ENCODE data around the gene MUSK.

The MUSK gene

DNA sequence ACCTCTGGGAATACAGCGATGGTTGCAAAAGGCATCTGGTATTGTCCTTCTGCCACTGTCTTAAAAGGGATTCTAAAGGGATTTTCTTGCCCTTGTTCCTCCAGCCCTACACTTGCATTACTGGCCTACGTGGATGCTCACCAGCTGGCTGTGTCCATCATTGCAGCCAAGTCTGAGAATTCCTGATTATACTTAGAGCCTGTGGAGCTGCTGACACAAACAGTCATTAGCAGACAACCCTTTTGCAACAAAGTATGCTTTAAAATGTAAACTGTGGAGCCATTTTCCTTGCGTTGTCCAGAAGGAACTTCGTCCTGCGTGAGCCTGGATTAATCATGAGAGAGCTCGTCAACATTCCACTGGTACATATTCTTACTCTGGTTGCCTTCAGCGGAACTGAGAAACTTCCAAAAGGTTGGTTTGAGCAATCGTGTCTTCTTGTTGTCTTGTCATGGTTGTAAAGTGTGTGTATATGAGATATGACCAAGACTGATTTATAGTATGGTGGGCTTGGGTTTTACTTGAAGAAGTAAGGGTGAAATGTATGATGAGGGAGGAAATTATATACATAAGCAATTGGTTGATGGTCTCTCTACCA lies at the start of gene MUSK:
MUSK (plus strand) TSS at position 222 of the 598 bp plus-strand sequence; CDS start at position 336, 114 bp downstream.
- H3K4me1 ChIP-seq (ENCODE audit: insufficient read depth, low read length): no peaks in the 10 kb centered on the region
- H3K9me3 ChIP-seq (ENCODE audit: insufficient read depth, low read length, severe bottlenecking): no peaks in the 10 kb centered on the region
- no peaks in the 10 kb centered on the region for H4K20me1 ChIP-seq (ENCODE audit: insufficient read depth, low read length)
- H3K4me3 ChIP-seq (ENCODE audit: low read depth in 1 of 2, low read length in 2 of 2): no peak within 1 kb of the TSS
- no peak for ATAC-seq (ENCODE audit: insufficient read depth, low read depth)
- no peak within 1 kb of the TSS for H3K9ac ChIP-seq (ENCODE audit: low read depth, low read length)
- no peaks in the 10 kb centered on the region for H3K79me2 ChIP-seq (ENCODE audit: insufficient read depth, low read length)
- no peaks in the 10 kb centered on the region for H3K36me3 ChIP-seq (ENCODE audit: insufficient read depth, low read length)
- H3K4me2 ChIP-seq (ENCODE audit: insufficient read depth, low read length): no peak within 1 kb of the TSS
- H3K27me3 ChIP-seq (ENCODE audit: insufficient read depth, low read length, poor library complexity): peaks cover 3% of the 10 kb centered on the region
- no peak for TF ChIP-seq EZH2 (IDR thresholded peaks at IDR 0.05; ENCODE audit: borderline replicate concordance, low read depth, low read length, severe bottlenecking)
- TF ChIP-seq, protein P1, sequence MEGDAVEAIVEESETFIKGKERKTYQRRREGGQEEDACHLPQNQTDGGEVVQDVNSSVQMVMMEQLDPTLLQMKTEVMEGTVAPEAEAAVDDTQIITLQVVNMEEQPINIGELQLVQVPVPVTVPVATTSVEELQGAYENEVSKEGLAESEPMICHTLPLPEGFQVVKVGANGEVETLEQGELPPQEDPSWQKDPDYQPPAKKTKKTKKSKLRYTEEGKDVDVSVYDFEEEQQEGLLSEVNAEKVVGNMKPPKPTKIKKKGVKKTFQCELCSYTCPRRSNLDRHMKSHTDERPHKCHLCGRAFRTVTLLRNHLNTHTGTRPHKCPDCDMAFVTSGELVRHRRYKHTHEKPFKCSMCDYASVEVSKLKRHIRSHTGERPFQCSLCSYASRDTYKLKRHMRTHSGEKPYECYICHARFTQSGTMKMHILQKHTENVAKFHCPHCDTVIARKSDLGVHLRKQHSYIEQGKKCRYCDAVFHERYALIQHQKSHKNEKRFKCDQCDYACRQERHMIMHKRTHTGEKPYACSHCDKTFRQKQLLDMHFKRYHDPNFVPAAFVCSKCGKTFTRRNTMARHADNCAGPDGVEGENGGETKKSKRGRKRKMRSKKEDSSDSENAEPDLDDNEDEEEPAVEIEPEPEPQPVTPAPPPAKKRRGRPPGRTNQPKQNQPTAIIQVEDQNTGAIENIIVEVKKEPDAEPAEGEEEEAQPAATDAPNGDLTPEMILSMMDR (IDR thresholded peaks at IDR 0.05; ENCODE audit: borderline replicate concordance, extremely low read depth, low read length, poor library complexity, severe bottlenecking): no peak
- H3K27ac ChIP-seq (ENCODE audit: low read length): no peak within 1 kb of the TSS
- no peak within 1 kb of the TSS for H2AFZ ChIP-seq (ENCODE audit: low read depth, low read length)
- DNase-seq: no peak

- Histone ChIP-seq H3K4me3 (ENCODE audit: low read depth in 1 of 2, low read length in 2 of 2) (no peak overlapping the region), H3K9ac (ENCODE audit: low read depth, low read length) (no peak overlapping the region), H2AFZ (ENCODE audit: low read depth, low read length) (no peak overlapping the region), H3K27me3 (ENCODE audit: insufficient read depth, low read length, poor library complexity) (no peaks in the 10 kb centered on the region), H3K4me2 (ENCODE audit: insufficient read depth, low read length) (no peak overlapping the region), H3K9me3 (ENCODE audit: insufficient read depth, low read length, severe bottlenecking) (no peaks in the 10 kb centered on the region), H3K36me3 (ENCODE audit: insufficient read depth, low read length) (no peaks in the 10 kb centered on the region), H3K79me2 (ENCODE audit: insufficient read depth, low read length) (no peaks in the 10 kb centered on the region), H3K4me1 (ENCODE audit: insufficient read depth, low read length) (no peaks in the 10 kb centered on the region), H3K27ac (ENCODE audit: low read length) (no peak overlapping the region), H4K20me1 (ENCODE audit: insufficient read depth, low read length) (no peaks in the 10 kb centered on the region)
- TF ChIP-seq, protein P1 (IDR thresholded peaks at IDR 0.05; ENCODE audit: borderline replicate concordance, extremely low read depth, low read length, poor library complexity, severe bottlenecking): no peak
- TF ChIP-seq EZH2 (IDR thresholded peaks at IDR 0.05; ENCODE audit: borderline replicate concordance, low read depth, low read length, severe bottlenecking): no peak
- DNase-seq (no peak), ATAC-seq (ENCODE audit: insufficient read depth, low read depth) (no peak)
Observed at GRCh38 chr9:110619831-110620230, 48.8 kb upstream of the MUSK start.

DNA sequence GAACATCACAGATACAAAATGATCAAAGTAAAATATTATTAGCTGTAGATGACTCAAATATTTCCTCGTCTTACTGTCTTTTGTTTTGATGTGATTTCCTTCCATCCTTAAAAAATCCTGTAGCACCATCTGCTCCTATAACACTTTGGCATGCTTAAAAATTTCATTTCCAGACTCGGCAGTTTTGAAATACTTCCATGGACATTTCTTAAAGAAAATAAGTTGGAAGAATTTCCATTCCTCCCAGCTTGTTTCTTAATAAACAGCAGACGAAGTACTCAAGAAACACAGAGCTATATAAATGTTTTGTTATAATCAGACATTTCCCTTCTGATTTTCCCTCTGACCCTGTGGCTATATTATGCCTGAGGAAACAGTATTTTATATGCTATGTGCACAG lies 47.9 kb upstream of the MUSK start:
- H3K9ac ChIP-seq (ENCODE audit: low read depth, low read length): no peak overlapping the region
- no peaks in the 10 kb centered on the region for H3K27me3 ChIP-seq (ENCODE audit: insufficient read depth, low read length, poor library complexity)
- H3K9me3 ChIP-seq (ENCODE audit: insufficient read depth, low read length, severe bottlenecking): no peaks in the 10 kb centered on the region
- TF ChIP-seq, protein P1 (IDR thresholded peaks at IDR 0.05; ENCODE audit: borderline replicate concordance, extremely low read depth, low read length, poor library complexity, severe bottlenecking): no peak
- no peak for TF ChIP-seq EZH2 (IDR thresholded peaks at IDR 0.05; ENCODE audit: borderline replicate concordance, low read depth, low read length, severe bottlenecking)
- H3K27ac ChIP-seq (ENCODE audit: low read length): no peak overlapping the region
- H3K36me3 ChIP-seq (ENCODE audit: insufficient read depth, low read length): no peaks in the 10 kb centered on the region
- H2AFZ ChIP-seq (ENCODE audit: low read depth, low read length): no peak overlapping the region
- no peaks in the 10 kb centered on the region for H3K4me1 ChIP-seq (ENCODE audit: insufficient read depth, low read length)
- H3K4me3 ChIP-seq (ENCODE audit: low read depth in 1 of 2, low read length in 2 of 2): no peak overlapping the region
- no peaks in the 10 kb centered on the region for H3K79me2 ChIP-seq (ENCODE audit: insufficient read depth, low read length)
- H4K20me1 ChIP-seq (ENCODE audit: insufficient read depth, low read length): no peaks in the 10 kb centered on the region
- DNase-seq: no peak
- no peak for ATAC-seq (ENCODE audit: insufficient read depth, low read depth)
- no peak overlapping the region for H3K4me2 ChIP-seq (ENCODE audit: insufficient read depth, low read length)
